GM10248 (cell line): ENCODE measurements around the gene CD151.

Experiments
- CTCF ChIA-PET: fragments of 300-600 bp; sonication (Branson Sonifier 250); formaldehyde crosslinking; extraction: SDS; loops from one replicate; lab custom pipeline; 2021; ENCODE audit warnings: antibody characterized with exemption; lab: Yijun Ruan, JAX
- POLR2A ChIA-PET: fragments of 350-650 bp; sonication (Branson Sonifier 250); formaldehyde crosslinking; extraction: SDS; loops from one replicate; lab custom pipeline; 2020; ENCODE audit warnings: antibody characterized with exemption; lab: Yijun Ruan, JAX
- DNase-seq: peaks from one replicate; pipeline ENCODE4 v3.0.0; 2012; ENCODE audit errors: extremely low spot score
- CTCF ChIP-seq: IDR thresholded peaks from 2 replicates; pipeline ENCODE4 v1.5.1; 2012; ENCODE audit warnings: mild to moderate bottlenecking, low read depth; ENCODE audit errors: extremely low read depth, missing control alignments, control extremely low read depth

Gene CD151

GRCh38 chr11:812390-812789 is 20.4 kb upstream of the CD151 start:
- no peak for TF ChIP-seq CTCF
- CTCF ChIA-PET, result interaction anchor here (1.7 to 1.9 kb wide), 2 partner anchors 7 to 30 kb away, joined by 4 to 8 read pairs; partner anchors contain the start of genes PNPLA2, POLR2L and TSPAN4
- no peak for DNase-seq
- POLR2A ChIA-PET, result no interaction called here

GRCh38 chr11:813072-813455 is 19.7 kb upstream of the CD151 start:
- DNase-seq, result no peak
- ChIA-PET POLR2A (no interaction called here), CTCF (interaction anchor here (0.7 to 1.7 kb wide), 2 partner anchors 10 to 29 kb away, joined by 3 to 4 read pairs; partner anchors contain the start of genes POLR2L and TSPAN4)
- TF ChIP-seq CTCF, result no peak

- ChIA-PET CTCF (interaction anchor here (0.7 to 1.7 kb wide), 2 partner anchors 9 to 29 kb away, joined by 3 to 4 read pairs; partner anchors contain the start of genes POLR2L and TSPAN4), POLR2A (no interaction called here)
- DNase-seq, result no peak
- TF ChIP-seq CTCF, result no peak
Observed at GRCh38 chr11:813456-814096, 19.2 kb upstream of the CD151 start.

- DNase-seq, result no peak
- ChIA-PET POLR2A (interaction anchor here (0.6 kb wide), 1 partner anchor 202 kb away, joined by 5 read pairs; no protein-coding TSS in a partner anchor), CTCF (no interaction called here)
- TF ChIP-seq CTCF, result no peak
Observed at GRCh38 chr11:815675-816432, 16.9 kb upstream of the CD151 start.

GRCh38 chr11:816433-816779 is 16.3 kb upstream of the CD151 start:
- DNase-seq, result no peak
- POLR2A ChIA-PET, result interaction anchor here (0.6 kb wide), 1 partner anchor 135 kb away, joined by 4 read pairs; no protein-coding TSS in a partner anchor
- no peak for TF ChIP-seq CTCF
- CTCF ChIA-PET, result no interaction called here

GRCh38 chr11:818396-819128 is 14.2 kb upstream of the CD151 start, which contains the start of gene PNPLA2:
Gene PNPLA2, plus strand, starts transcription at chr11:818914. Its CDS starts 805 bp downstream, at chr11:819719.
- no peak for DNase-seq
- ChIA-PET POLR2A (interaction anchor here (0.6 to 2.4 kb wide), 14 partner anchors 8 to 312 kb away, joined by 3 to 35 read pairs (median 4); partner anchors contain the start of genes CD151, CRACR2B, HRAS and RNH1), CTCF (interaction anchor here (1.0 to 2.7 kb wide), 6 partner anchors 7 to 24 kb away, joined by 3 to 11 read pairs (median 6); partner anchors contain the start of genes CD151, CRACR2B, POLR2L and TSPAN4)
- TF ChIP-seq CTCF, result no peak
